SK-N-MC (cell line): ENCODE measurements around the gene TMEM214.

ENCODE experiments used
- EZH2 ChIP-seq: fragments of 200-600 bp; sonication (generic); IDR thresholded peaks from one replicate; pipeline ENCODE4 v1.6.1; 2017; ENCODE audit warnings: antibody characterized with exemption
- FOXP2 ChIP-seq: optimal IDR thresholded peaks from 2 replicates; pipeline ENCODE3; 2011; ENCODE audit warnings: mild to moderate bottlenecking, moderate library complexity; ENCODE audit not compliant: insufficient read depth; ENCODE audit errors: extremely low read length, control extremely low read depth
- POLR2AphosphoS5 ChIP-seq: IDR thresholded peaks from 2 replicates; pipeline ENCODE4 v1.6.1; 2012; ENCODE audit warnings: mild to moderate bottlenecking, low read depth, low read length, borderline replicate concordance

GRCh38 chr2:27058210-27058609, 25.4 kb downstream of the TMEM214 start:
- TF ChIP-seq EZH2 (no peak), POLR2AphosphoS5 (no peak), FOXP2 (no peak)
